Measurements from ENCODE around the gene TCAIM. TPM values are rescaled to one million over a fixed set of nuclear protein-coding genes. Genes with fewer than 3 reads are reported as not detected.

TCAIM gene
- total RNA-seq, 1 donor from 2014 or later: 12.9 TPM

DNA sequence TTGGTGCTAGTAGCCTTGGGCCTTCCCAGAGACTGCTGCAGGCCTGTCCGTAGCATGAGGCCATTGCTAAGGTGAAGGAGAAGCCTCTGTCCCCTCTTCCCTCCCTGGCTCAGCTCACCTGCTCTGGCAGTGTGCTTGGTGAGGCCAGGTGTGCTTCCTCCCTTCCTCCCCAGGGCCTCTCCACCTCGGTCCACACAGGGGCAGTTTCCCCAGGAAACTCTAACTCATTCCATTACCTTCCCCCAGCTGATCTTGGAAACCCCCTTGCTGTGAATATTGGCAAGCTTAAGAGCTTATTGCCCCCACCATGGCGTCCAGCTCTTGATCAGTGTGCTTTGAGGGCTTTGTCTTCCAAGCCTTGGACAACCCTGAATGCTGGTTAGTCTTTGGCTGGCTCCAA is 86.2 kb downstream of the TCAIM start:
- H3K27ac Mint-ChIP-seq: no peak overlapping the region
- H3K27me3 Mint-ChIP-seq: peaks cover 12% of the 10 kb centered on the region
- H3K36me3 Mint-ChIP-seq (ENCODE audit: low read depth): no peaks in the 10 kb centered on the region
- ChIA-PET POLR2A (no interaction called here), CTCF (no interaction called here)
- ATAC-seq (ENCODE audit: low read depth) (no peak), DNase-seq (no peak)
- TF ChIP-seq, protein P1, sequence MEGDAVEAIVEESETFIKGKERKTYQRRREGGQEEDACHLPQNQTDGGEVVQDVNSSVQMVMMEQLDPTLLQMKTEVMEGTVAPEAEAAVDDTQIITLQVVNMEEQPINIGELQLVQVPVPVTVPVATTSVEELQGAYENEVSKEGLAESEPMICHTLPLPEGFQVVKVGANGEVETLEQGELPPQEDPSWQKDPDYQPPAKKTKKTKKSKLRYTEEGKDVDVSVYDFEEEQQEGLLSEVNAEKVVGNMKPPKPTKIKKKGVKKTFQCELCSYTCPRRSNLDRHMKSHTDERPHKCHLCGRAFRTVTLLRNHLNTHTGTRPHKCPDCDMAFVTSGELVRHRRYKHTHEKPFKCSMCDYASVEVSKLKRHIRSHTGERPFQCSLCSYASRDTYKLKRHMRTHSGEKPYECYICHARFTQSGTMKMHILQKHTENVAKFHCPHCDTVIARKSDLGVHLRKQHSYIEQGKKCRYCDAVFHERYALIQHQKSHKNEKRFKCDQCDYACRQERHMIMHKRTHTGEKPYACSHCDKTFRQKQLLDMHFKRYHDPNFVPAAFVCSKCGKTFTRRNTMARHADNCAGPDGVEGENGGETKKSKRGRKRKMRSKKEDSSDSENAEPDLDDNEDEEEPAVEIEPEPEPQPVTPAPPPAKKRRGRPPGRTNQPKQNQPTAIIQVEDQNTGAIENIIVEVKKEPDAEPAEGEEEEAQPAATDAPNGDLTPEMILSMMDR (IDR thresholded peaks at IDR 0.05): no peak
- intact Hi-C loops (cut with micrococcal nuclease): no loop called here
- no peaks in the 10 kb centered on the region for H3K9me3 Mint-ChIP-seq
- H3K4me1 Mint-ChIP-seq: no peaks in the 10 kb centered on the region
- H3K4me3 Mint-ChIP-seq: no peak overlapping the region

DNA sequence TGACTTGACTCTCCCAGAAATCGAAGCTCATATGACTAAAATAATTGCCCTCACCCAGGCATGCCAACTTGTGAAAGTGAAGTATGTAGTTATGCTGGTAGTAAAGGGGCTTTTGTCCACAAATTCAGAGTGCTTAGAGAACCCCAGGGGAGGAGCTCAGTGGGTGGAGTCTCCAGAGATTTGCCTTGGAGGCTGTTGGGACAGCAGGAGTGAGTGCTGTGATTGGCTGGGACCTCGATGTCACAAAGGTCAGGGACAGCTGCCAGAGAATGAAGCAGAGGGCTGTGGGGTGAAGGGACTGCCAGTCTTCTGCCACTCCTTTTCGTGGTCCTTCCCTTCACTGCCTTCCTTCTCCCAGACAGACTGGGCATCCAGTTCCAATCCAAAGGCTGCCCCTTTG is 89.1 kb downstream of the TCAIM start:
- TF ChIP-seq, protein P1 (IDR thresholded peaks at IDR 0.05): no peak
- CTCF ChIA-PET: no interaction called here

GRCh38 chr3:44428910-44429309 is 90.3 kb downstream of the TCAIM start:
- intact Hi-C loops (cut with micrococcal nuclease): no loop called here
- no peaks in the 10 kb centered on the region for H3K36me3 Mint-ChIP-seq (ENCODE audit: low read depth)
- H3K27me3 Mint-ChIP-seq: peaks cover 8% of the 10 kb centered on the region
- H3K9me3 Mint-ChIP-seq: no peaks in the 10 kb centered on the region
- no peak overlapping the region for H3K27ac Mint-ChIP-seq
- no peak for ATAC-seq (ENCODE audit: low read depth)
- TF ChIP-seq, protein P1 (IDR thresholded peaks at IDR 0.05): no peak
- DNase-seq: no peak
- ChIA-PET POLR2A (no interaction called here), CTCF (no interaction called here)
- H3K4me1 Mint-ChIP-seq: no peaks in the 10 kb centered on the region
- no peak overlapping the region for H3K4me3 Mint-ChIP-seq

More for the DNA sequence above, 89.1 kb downstream of the TCAIM start:
- Mint-ChIP-seq H3K27ac (no peak overlapping the region), H3K4me1 (no peaks in the 10 kb centered on the region), H3K4me3 (no peak overlapping the region), H3K36me3 (ENCODE audit: low read depth) (no peaks in the 10 kb centered on the region), H3K9me3 (no peaks in the 10 kb centered on the region), H3K27me3 (peaks cover 10% of the 10 kb centered on the region)
- intact Hi-C loops (cut with micrococcal nuclease): no loop called here
- DNase-seq (no peak), ATAC-seq (ENCODE audit: low read depth) (no peak)
- POLR2A ChIA-PET: no interaction called here

GRCh38 chr3:44429459-44429858 is 90.9 kb downstream of the TCAIM start:
- CTCF ChIA-PET: no interaction called here
- no peak overlapping the region for H3K4me3 Mint-ChIP-seq

DNA sequence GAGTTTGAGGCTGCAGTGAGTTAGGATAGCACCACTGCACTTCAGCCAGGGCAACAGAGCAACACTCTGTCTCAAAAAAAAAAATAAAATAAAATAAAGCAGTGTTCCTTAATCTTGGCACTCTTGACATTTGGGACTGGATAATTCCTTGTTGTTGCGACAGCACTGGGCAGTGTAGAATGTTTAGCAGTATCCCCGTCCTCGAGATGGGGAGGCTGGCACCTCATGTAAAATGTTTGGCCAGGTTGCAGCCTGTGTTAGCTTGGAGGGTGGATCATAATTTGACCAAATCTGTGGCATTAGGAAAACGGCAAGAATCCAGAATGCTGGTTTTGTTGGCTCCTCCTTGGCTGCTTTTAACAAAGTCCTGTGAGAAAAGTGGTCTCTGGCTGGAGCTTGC is 91.9 kb downstream of the TCAIM start:
- no peak for DNase-seq
- POLR2A ChIA-PET: no interaction called here
- H3K27me3 Mint-ChIP-seq: peaks cover 3% of the 10 kb centered on the region
- no peak overlapping the region for H3K4me3 Mint-ChIP-seq
- no peaks in the 10 kb centered on the region for H3K36me3 Mint-ChIP-seq (ENCODE audit: low read depth)
- TF ChIP-seq, protein P1 (IDR thresholded peaks at IDR 0.05): no peak
- no peak overlapping the region for H3K27ac Mint-ChIP-seq
- ATAC-seq (ENCODE audit: low read depth): no peak
- intact Hi-C loops (cut with micrococcal nuclease): no loop called here
- H3K4me1 Mint-ChIP-seq: no peaks in the 10 kb centered on the region
- CTCF ChIA-PET: no interaction called here
- no peaks in the 10 kb centered on the region for H3K9me3 Mint-ChIP-seq

More at GRCh38 chr3:44429459-44429858, 90.9 kb downstream of the TCAIM start:
- TF ChIP-seq, protein P1 (IDR thresholded peaks at IDR 0.05): no peak
- Mint-ChIP-seq H3K4me1 (no peaks in the 10 kb centered on the region), H3K9me3 (no peaks in the 10 kb centered on the region), H3K27ac (no peak overlapping the region), H3K27me3 (peaks cover 6% of the 10 kb centered on the region), H3K36me3 (ENCODE audit: low read depth) (no peaks in the 10 kb centered on the region)
- intact Hi-C loops (cut with micrococcal nuclease): no loop called here
- DNase-seq (no peak), ATAC-seq (ENCODE audit: low read depth) (no peak)
- POLR2A ChIA-PET: no interaction called here
